Ramos (cell line): ENCODE data around the gene SRP9.
"Not testable (repeated sequence)": the region's sequence is repeated elsewhere in the genome, so short reads cannot be mapped to it uniquely, and the experiment has no call there.

Experiments used
- in situ Hi-C: fragments of 300-500 bp; cut with MboI; formaldehyde crosslinking; loops from one replicate; pipeline ENCODE4 v1.14.3; 2022; ENCODE audit warnings: low sequenced_read_pairs; ENCODE audit not compliant: unreplicated experiment

The SRP9 gene

DNA sequence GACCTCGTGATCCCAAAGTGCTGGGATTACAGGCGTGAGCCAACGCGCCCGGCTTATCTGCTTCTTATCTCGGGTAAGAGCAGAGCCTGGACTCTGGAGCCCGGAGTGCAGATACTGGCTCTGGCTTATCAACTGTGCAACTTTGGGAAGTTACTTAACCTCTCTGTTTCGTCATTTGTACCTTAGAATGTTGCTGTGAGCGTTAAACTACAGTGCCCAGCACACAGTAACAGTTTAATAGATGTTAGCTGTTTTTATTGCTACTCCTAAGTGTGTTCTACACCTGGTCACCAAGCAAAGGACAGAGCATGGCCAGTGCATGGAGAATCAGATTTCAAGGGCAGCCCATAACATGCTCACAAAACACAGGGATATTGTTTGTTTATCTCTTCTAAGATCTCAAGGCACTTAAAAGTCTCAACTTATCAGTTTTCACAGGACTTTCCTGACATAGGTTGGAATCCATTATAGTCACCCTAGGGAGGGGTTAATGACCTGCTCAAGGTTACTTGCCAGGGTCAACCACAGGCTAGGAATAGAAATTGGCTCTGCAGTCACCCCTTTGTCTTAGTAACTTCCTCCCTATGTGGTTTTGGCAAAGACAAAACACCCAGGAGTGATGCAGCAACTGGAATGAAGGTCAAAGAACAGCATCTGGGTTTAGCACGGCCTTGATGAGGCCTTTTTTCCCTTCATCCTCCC, 22.5 kb upstream of the SRP9 start:
- in situ Hi-C loops, result no loop called here

DNA sequence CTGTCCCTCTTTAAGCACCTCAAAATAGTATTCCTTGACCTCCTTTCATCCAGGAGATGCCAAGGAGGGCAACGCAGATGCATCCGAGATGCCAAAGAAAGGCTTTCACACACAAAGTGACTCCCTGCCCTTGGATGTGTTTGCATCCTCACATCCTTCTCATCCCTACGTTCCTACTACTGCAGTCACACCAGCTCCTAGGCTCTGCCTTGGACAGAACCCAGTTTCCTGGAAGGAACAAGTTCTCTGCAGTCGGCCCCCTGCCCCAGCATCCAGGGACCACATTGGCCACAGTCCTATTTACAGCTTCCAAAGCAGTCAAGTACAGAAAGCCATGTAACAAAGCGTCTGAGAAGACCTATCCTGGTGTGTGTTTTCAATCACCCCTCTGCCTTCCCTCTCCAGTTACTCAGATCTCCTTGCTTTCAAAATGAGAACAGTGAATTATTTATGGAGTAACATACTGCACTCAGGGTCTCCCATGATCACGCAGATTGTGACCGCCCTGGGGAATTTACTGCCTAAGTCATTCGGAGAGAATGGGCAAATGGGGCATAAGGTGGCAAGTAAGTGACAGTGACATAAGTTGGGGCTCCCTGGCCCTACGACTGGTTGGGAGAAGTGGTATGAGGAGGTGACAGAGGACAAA, 21.8 kb upstream of the SRP9 start:
- in situ Hi-C loops, result no loop called here

DNA sequence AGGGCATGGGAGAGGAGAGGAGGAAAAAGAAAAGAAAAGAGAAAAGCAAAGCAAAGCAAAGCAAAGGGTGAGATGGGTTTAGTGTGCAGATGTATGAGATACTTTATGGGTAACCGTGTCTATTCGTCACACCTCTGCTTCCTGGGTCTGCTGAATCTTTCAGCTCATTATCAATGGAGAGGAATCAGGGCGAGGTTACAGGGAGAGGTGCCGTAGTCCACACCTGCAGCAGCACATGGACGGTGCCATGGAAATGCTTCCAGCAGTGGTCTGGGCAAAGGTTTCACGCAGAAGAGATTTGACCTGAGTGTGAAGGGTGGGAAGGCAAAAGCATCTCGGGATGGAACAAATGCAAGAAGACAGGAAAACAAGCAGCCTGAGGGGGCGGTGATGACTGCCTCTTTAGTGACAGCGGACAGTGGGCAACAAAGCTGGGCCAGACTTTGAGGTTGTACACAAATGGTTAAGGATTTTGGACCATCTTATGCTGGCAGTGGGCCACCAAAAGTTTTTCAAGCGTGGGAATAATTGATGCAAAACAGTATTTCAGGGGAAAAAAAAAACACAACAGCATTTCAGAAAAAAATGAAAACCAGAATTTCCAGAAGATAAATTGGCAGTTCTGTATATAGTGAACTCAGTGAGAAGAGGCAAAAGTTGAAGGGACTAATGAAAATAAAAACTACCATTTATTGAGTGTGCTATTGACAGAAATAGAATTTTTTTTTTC, 19.5 kb upstream of the SRP9 start:
- in situ Hi-C loops, result no loop called here

- in situ Hi-C loops, result not testable (repeated sequence)
Observed at GRCh38 chr1:225759972-225760371, 17.7 kb upstream of the SRP9 start.

DNA sequence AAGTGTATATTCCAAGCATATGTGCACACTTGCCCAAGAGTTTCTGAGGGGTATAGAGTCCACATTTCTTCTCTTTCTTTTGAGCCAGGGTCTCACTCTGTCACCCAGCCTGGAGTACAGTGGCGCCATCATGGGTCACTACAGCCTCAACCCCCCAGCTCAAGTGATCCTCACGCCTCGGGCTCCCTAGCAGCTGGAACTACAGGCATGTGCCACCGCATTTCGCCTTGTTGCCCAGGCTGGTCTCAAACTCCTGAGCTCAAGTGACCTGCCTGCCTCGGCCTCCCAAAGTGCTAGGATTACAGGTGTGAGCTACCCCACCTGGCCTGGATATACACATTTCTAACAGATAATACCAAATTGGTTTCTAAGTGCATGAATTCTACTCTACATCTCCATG, 17.1 kb upstream of the SRP9 start:
- in situ Hi-C loops, result no loop called here

DNA sequence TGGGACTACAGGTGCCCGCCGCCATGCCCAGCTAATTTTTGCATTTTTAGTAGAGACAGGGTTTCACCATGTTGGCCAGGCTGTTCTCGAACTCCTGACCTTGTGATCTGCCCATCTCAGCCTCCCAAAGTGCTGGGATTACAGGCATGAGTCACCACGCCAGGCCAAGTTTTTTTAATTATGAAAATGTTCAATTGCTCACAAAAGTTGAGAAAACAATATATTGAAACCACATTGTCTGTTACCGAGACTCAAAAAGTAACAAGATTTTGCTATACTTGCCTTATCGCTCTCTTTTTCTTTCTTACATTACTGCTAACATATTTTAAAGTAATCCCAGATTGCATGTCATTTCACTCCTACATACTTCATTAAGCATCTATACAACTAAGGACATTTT, 16.2 kb upstream of the SRP9 start:
- in situ Hi-C loops, result not testable (repeated sequence)

- in situ Hi-C loops, result no loop called here
Observed at GRCh38 chr1:225762002-225762441, 15.6 kb upstream of the SRP9 start.

- in situ Hi-C loops, result no loop called here
Observed at GRCh38 chr1:225762444-225762843, 15.2 kb upstream of the SRP9 start.

- in situ Hi-C loops, result no loop called here
Observed at GRCh38 chr1:225763716-225764548, 13.7 kb upstream of the SRP9 start.

DNA sequence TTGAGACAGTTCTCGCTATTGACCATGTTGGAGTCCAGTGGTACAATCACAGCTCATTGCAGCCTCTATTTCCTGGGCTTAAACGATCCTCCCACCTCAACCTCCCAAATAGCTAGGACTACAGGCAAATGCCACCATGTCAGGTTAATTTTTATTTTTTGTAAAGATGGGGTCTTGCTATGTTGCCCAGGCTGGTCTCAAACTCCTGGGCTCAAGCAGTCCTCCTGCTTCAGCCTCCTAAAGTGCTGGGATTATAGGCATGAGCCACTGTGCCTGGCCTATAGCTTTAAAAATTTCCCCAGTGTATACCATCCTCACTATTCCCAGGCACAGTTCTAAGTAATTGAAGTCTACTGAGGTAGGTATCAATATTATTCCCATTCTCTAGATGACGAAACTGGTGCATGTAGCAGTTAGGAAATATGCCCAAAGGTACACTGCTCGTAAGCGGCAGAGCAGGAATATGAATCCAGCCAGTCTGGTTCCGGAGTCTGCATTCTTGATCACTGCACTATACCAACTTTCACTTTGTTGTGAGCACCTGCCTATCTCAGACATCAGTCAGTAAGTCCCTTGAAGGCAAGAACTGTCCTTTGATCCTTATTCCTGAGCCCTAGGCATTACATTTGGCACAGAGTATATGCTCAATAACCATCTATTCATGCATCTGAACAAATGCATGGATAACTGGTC, 11.5 kb upstream of the SRP9 start:
- in situ Hi-C loops, result loop anchor here (5.0 kb wide), 2 partner anchors 219 to 289 kb away; no protein-coding TSS in a partner anchor

- in situ Hi-C loops, result loop anchor here (5.0 kb wide), 2 partner anchors 220 to 290 kb away; no protein-coding TSS in a partner anchor
Observed at GRCh38 chr1:225766967-225767633, 10.5 kb upstream of the SRP9 start.

- in situ Hi-C loops, result loop anchor here (5.0 kb wide), 2 partner anchors 221 to 291 kb away; no protein-coding TSS in a partner anchor
Observed at GRCh38 chr1:225767634-225768540, 9.7 kb upstream of the SRP9 start.

- in situ Hi-C loops, result loop anchor here (5.0 kb wide), 2 partner anchors 222 to 292 kb away; no protein-coding TSS in a partner anchor
Observed at GRCh38 chr1:225768662-225769426, 8.8 kb upstream of the SRP9 start.

GRCh38 chr1:225769687-225770086, 7.9 kb upstream of the SRP9 start:
- in situ Hi-C loops, result loop anchor here (5.0 to 10.0 kb wide), 3 partner anchors 205 to 292 kb away; no protein-coding TSS in a partner anchor

DNA sequence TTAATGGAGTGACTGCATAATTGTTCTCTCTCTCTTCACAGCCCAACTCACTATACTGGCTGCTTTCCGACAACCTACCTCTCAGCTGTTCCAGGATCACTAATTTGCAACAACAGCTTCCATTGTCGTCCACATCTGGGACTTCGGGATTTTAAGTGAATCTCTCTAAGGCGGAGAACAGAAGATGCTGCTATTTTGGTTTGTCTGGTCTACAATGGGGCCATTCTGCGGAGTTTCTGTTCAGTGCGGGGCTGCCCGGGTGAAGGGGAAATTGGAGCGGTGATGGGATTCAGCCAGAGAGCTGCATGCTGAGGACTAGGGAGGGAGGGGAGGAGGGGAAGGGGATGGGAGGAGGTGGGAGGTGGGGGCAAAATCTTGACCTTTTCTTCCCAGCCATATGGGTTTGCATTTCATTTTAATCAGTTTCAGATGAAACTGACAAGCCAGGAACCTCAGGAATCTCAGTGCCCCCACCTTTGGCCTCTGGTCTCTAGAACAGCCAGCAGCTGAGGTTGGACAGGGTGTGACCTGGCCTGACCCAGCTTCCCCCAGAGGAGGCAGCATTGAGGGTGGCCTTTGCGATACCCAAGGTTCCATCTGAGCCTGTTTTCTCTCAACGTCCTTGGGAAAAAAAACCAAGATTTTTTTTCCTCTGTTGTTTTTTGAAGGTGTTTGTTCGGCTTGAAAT, 6.9 kb upstream of the SRP9 start:
- in situ Hi-C loops, result loop anchor here (10.0 kb wide), 1 partner anchor 204 kb away; no protein-coding TSS in a partner anchor

- in situ Hi-C loops, result loop anchor here (10.0 kb wide), 1 partner anchor 203 kb away; no protein-coding TSS in a partner anchor
Observed at GRCh38 chr1:225771661-225772322, 5.8 kb upstream of the SRP9 start.
